A549 (cell line): ENCODE results near the gene FAM20B. TPM values are rescaled to one million over a fixed set of nuclear protein-coding genes. Genes with fewer than 3 reads are reported as not detected.

ENCODE experiments used
- ATAC-seq, 2 experiments: fragments of 200-7000 bp in 1 of 2; fragments of >200 bp in 1 of 2; cut with Nextera tagmentation in 1 of 2; cut with Tn5 transposase in 1 of 2; 3 replicates each; pipeline versions ENCODE4 v1.8.0 to v1.9.1; 2018 to 2020; ENCODE audit warnings: mild to moderate bottlenecking in 1 of 2, moderate library complexity in 1 of 2
- CTCF ChIA-PET: fragments of 300-600 bp; sonication (Branson Sonifier 250); formaldehyde crosslinking; extraction: SDS; loops from one replicate; lab custom pipeline; 2021; ENCODE audit warnings: antibody characterized with exemption, inconsistent platforms; lab: Yijun Ruan, JAX
- POLR2A ChIA-PET: fragments of 350-600 bp; formaldehyde crosslinking; extraction: SDS; loops from one replicate; lab custom pipeline; 2021; ENCODE audit warnings: antibody characterized with exemption, inconsistent platforms; lab: Yijun Ruan, JAX
- DNase-seq, 2 experiments: peaks; one replicate each; pipeline versions ENCODE4 v3.0.0 to v3.0.0-alpha.2; 2011 to 2016; ENCODE audit warnings: low read depth in 1 of 2, low spot score in 1 of 2
- FAIRE-seq: peaks from 2 replicates; lab custom pipeline; 2011; peaks lifted over from hg19 to GRCh38; lab: Jason Lieb, UNC
- H3K27ac ChIP-seq, 2 experiments: fragments of >200 bp; sonication (Bioruptor Twin); formaldehyde crosslinking; 3 replicates each; pipeline ENCODE4 v1.5.1; 2016 to 2017
- H3K4me1 ChIP-seq: fragments of >200 bp; sonication (Bioruptor Twin); formaldehyde crosslinking; 3 replicates; pipeline ENCODE4 v1.6.1; 2016
- H3K4me2 ChIP-seq: fragments of >200 bp; sonication (Bioruptor Twin); formaldehyde crosslinking; 3 replicates; pipeline ENCODE4 v1.6.1; 2016
- H3K4me3 ChIP-seq: fragments of >200 bp; sonication (Bioruptor Twin); formaldehyde crosslinking; 3 replicates; pipeline ENCODE4 v1.5.1; 2016
- H3K9me3 ChIP-seq: fragments of >200 bp; sonication (Bioruptor Twin); formaldehyde crosslinking; 3 replicates; pipeline ENCODE4 v1.6.1; 2016
- BCL3 ChIP-seq: fragments of >200 bp; sonication (Bioruptor Twin); formaldehyde crosslinking; IDR thresholded peaks from 3 replicates; pipeline ENCODE4 v1.6.1; 2016
- BHLHE40 ChIP-seq: IDR thresholded peaks from 2 replicates; pipeline ENCODE4 v1.6.1; 2012; ENCODE audit warnings: low read depth, low read length, inconsistent platforms
- HDAC2 ChIP-seq: fragments of 200-600 bp; sonication (generic); IDR thresholded peaks from 2 replicates; pipeline ENCODE4 v1.6.1; 2016
- KDM5A ChIP-seq: fragments of 200-600 bp; sonication (generic); IDR thresholded peaks from 2 replicates; pipeline ENCODE4 v1.6.1; 2016; ENCODE audit warnings: antibody characterized with exemption, mild to moderate bottlenecking
- MYC ChIP-seq: IDR thresholded peaks from 2 replicates; pipeline ENCODE4 v1.6.1; 2012; ENCODE audit warnings: mild to moderate bottlenecking, inconsistent platforms, low read length, improper control_type of control experiment, borderline replicate concordance
- NPAS2 ChIP-seq: fragments of 250-450 bp; sonication (Bioruptor Pico); IDR thresholded peaks from 2 replicates; pipeline ENCODE4 v1.8.0; 2022; ENCODE audit warnings: mild to moderate bottlenecking, moderate library complexity, borderline replicate concordance
- POLR2A ChIP-seq: IDR thresholded peaks from 2 replicates; pipeline ENCODE4 v1.6.1; 2012; ENCODE audit warnings: mild to moderate bottlenecking, low read length
- POLR2AphosphoS2 ChIP-seq: conservative IDR thresholded peaks from 2 replicates; pipeline ENCODE4 v1.6.1; 2012; ENCODE audit warnings: low read length, improper control_type of control experiment, inconsistent platforms
- RCOR1 ChIP-seq: fragments of 150-350 bp; IDR thresholded peaks from 2 replicates; pipeline ENCODE4 v1.6.1; 2014; ENCODE audit warnings: antibody characterized with exemption, low read length, low read depth
- RFX5 ChIP-seq: fragments of 450-650 bp; IDR thresholded peaks from 2 replicates; pipeline ENCODE4 v1.7.1; 2014; ENCODE audit warnings: antibody characterized with exemption, mild to moderate bottlenecking, moderate library complexity
- SMC3 ChIP-seq: fragments of >200 bp; sonication (Bioruptor Twin); formaldehyde crosslinking; IDR thresholded peaks from 3 replicates; pipeline ENCODE4 v1.6.1; 2018; ENCODE audit warnings: inconsistent platforms
- TFCP2L1 ChIP-seq: fragments of 250-450 bp; sonication (Bioruptor Pico); IDR thresholded peaks from 2 replicates; pipeline ENCODE4 v1.5.0; 2021; ENCODE audit warnings: mild to moderate bottlenecking
- TP53 ChIP-seq: fragments of 250-450 bp; sonication (Bioruptor Pico); IDR thresholded peaks from 2 replicates; pipeline ENCODE4 v1.5.0; 2021; ENCODE audit warnings: mild to moderate bottlenecking, moderate library complexity
- ZC3H11A ChIP-seq: fragments of 450-650 bp; IDR thresholded peaks from 2 replicates; pipeline ENCODE4 v1.6.1; 2014; ENCODE audit warnings: antibody characterized with exemption, mild to moderate bottlenecking
- ZNF302 ChIP-seq: fragments of 250-450 bp; sonication (Bioruptor Pico); IDR thresholded peaks from 2 replicates; pipeline ENCODE4 v1.9.0; 2021; ENCODE audit warnings: inconsistent platforms, mild to moderate bottlenecking, moderate library complexity
- ZSCAN20 ChIP-seq: fragments of 250-450 bp; sonication (Bioruptor Pico); IDR thresholded peaks from 2 replicates; pipeline ENCODE4 v1.8.0; 2022; ENCODE audit warnings: mild to moderate bottlenecking, moderate library complexity
- WGBS: methylation state at CpG from one replicate; pipeline ENCODE4 v1.1.6; 2017; ENCODE audit errors: missing lambda C conversion rate; 5-methylcytosine and 5-hydroxymethylcytosine counted together
- polyA minus RNA-seq: library from RNA; depleted of rRNA, polyadenylated mRNA; stranded (reverse); fragments of >200 nt; gene quantifications from 2 replicates; pipeline ENCODE4 v1.2.3, GENCODE V29; 2011; rRNA and poly(A)+ RNA removed
- polyA plus RNA-seq, 4 experiments: library from polyadenylated mRNA; depleted of rRNA in 3 of 4; stranded (reverse); fragments of >200 nt; fragmentation: RNase III in 1 of 4; extraction: RNeasy Plus Mini Kit Qiagen cat#74134 plus additional on column Dnase treatment in 1 of 4; gene quantifications; 2 replicates in 3 of 4; 3 replicates in 1 of 4; pipeline ENCODE4 v1.2.3, GENCODE V29; 2011 to 2017
- TF ChIP-seq, protein P1 (sequence below): fragments of 200-600 bp; sonication (generic); IDR thresholded peaks from 2 replicates; pipeline ENCODE4 v1.6.1; 2016; ENCODE audit warnings: antibody characterized with exemption, mild to moderate bottlenecking, moderate library complexity
- TF ChIP-seq, protein P2 (sequence below): IDR thresholded peaks from 2 replicates; pipeline ENCODE4 v1.6.1; 2012

FAM20B gene, protein sequence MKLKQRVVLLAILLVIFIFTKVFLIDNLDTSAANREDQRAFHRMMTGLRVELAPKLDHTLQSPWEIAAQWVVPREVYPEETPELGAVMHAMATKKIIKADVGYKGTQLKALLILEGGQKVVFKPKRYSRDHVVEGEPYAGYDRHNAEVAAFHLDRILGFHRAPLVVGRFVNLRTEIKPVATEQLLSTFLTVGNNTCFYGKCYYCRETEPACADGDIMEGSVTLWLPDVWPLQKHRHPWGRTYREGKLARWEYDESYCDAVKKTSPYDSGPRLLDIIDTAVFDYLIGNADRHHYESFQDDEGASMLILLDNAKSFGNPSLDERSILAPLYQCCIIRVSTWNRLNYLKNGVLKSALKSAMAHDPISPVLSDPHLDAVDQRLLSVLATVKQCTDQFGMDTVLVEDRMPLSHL
- polyA plus RNA-seq (2011; rRNA removed) (34.9 and 35.3 TPM in 2 replicates), polyA plus RNA-seq (2017; fragmentation: RNase III; extraction: RNeasy Plus Mini Kit Qiagen cat#74134 plus additional on column Dnase treatment) (24.2 to 25.3 TPM (median 25.3 TPM) in 3 replicates), polyA minus RNA-seq (39.9 and 53.4 TPM in 2 replicates)
- polyA plus RNA-seq (2012; cell fraction: cytosol; rRNA removed): 9.1 and 11.2 TPM in 2 replicates
- polyA plus RNA-seq (2012; cell fraction: nucleus; rRNA removed): 4.5 and 6.5 TPM in 2 replicates

GRCh38 chr1:179025125-179025974 is at the start of gene FAM20B:
TSS of gene FAM20B (plus strand) at chr1:179025894. CDS start at chr1:179043848, 17,954 bp downstream.
- H3K27ac ChIP-seq: peak within 1 kb of the TSS; percentile 96 to 98
- 32% methylated on average over 36 of the region's 58 CpGs for WGBS
- CTCF ChIA-PET: interaction anchor here (1.1 to 2.8 kb wide), 4 partner anchors 11 to 492 kb away, joined by 3 to 12 read pairs (median 4); no protein-coding TSS in a partner anchor
- TF ChIP-seq, protein P1, sequence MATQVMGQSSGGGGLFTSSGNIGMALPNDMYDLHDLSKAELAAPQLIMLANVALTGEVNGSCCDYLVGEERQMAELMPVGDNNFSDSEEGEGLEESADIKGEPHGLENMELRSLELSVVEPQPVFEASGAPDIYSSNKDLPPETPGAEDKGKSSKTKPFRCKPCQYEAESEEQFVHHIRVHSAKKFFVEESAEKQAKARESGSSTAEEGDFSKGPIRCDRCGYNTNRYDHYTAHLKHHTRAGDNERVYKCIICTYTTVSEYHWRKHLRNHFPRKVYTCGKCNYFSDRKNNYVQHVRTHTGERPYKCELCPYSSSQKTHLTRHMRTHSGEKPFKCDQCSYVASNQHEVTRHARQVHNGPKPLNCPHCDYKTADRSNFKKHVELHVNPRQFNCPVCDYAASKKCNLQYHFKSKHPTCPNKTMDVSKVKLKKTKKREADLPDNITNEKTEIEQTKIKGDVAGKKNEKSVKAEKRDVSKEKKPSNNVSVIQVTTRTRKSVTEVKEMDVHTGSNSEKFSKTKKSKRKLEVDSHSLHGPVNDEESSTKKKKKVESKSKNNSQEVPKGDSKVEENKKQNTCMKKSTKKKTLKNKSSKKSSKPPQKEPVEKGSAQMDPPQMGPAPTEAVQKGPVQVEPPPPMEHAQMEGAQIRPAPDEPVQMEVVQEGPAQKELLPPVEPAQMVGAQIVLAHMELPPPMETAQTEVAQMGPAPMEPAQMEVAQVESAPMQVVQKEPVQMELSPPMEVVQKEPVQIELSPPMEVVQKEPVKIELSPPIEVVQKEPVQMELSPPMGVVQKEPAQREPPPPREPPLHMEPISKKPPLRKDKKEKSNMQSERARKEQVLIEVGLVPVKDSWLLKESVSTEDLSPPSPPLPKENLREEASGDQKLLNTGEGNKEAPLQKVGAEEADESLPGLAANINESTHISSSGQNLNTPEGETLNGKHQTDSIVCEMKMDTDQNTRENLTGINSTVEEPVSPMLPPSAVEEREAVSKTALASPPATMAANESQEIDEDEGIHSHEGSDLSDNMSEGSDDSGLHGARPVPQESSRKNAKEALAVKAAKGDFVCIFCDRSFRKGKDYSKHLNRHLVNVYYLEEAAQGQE: peak; percentile 54
- TF ChIP-seq, protein P2, sequence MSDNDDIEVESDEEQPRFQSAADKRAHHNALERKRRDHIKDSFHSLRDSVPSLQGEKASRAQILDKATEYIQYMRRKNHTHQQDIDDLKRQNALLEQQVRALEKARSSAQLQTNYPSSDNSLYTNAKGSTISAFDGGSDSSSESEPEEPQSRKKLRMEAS: 0 out of 2 replicates have a peak, but pooled peaks have one; percentile 19
- no peak for TF ChIP-seq TP53 (CRISPR knock-in tag)
- TF ChIP-seq POLR2AphosphoS2: no peak
- no peak for TF ChIP-seq NPAS2 (CRISPR knock-in tag)
- no peak for TF ChIP-seq RFX5
- TF ChIP-seq POLR2A: no peak
- TF ChIP-seq RCOR1: no peak
- TF ChIP-seq HDAC2: no peak
- TF ChIP-seq, all 56 proteins: peak for 2
- H3K4me1 ChIP-seq: peaks cover 39% of the 10 kb centered on the region
- no peaks in the 10 kb centered on the region for H3K9me3 ChIP-seq
- ATAC-seq: peak; percentile 91 to 93
- peak; percentile 94 to 95 for DNase-seq
- peak within 1 kb of the TSS; percentile 70 for H3K4me3 ChIP-seq
- H3K4me2 ChIP-seq: peak within 1 kb of the TSS; percentile 73
- FAIRE-seq: no peak
- POLR2A ChIA-PET: no interaction called here

- H3K4me2 ChIP-seq: no peak overlapping the region
- no peak for TF ChIP-seq BHLHE40
- no peak for TF ChIP-seq ZSCAN20 (CRISPR knock-in tag)
- no peak for TF ChIP-seq SMC3
- TF ChIP-seq RCOR1: no peak
- TF ChIP-seq ZC3H11A: no peak
- TF ChIP-seq POLR2AphosphoS2: no peak
- no peak for TF ChIP-seq ZNF302
- no peak for TF ChIP-seq KDM5A
- TF ChIP-seq MYC: no peak
- no peak for TF ChIP-seq TFCP2L1 (CRISPR knock-in tag)
- no peak for TF ChIP-seq BCL3
- TF ChIP-seq, protein P1: no peak
- WGBS: 75% methylated on average over 2 of the region's 2 CpGs
- peaks cover 32% of the 10 kb centered on the region; the same call in 2 of the 3 replicates for H3K9me3 ChIP-seq
- CTCF ChIA-PET: interaction anchor here (3.8 kb wide), 1 partner anchor 26 kb away, joined by 16 read pairs; no protein-coding TSS in a partner anchor
- DNase-seq: no peak
- H3K27ac ChIP-seq: no peak overlapping the region
- no peak for FAIRE-seq
- H3K4me3 ChIP-seq: no peak overlapping the region
- ATAC-seq: no peak
- no peaks in the 10 kb centered on the region for H3K4me1 ChIP-seq
- POLR2A ChIA-PET: no interaction called here
Observed at GRCh38 chr1:178976541-178976940, 49.2 kb upstream of the FAM20B start.
